HG03108 (cell line): Measurements from ENCODE around the gene LONP2.
"Not testable (repeated sequence)": the region's sequence is repeated elsewhere in the genome, so short reads cannot be mapped to it uniquely, and the experiment has no call there.

Source experiments
- ATAC-seq: cut with Tn5 transposase; IDR thresholded peaks from one replicate; pipeline ENCODE4 v1.9.1; 2021; ENCODE audit warnings: moderate library complexity; ENCODE audit not compliant: unreplicated experiment

The LONP2 gene

DNA sequence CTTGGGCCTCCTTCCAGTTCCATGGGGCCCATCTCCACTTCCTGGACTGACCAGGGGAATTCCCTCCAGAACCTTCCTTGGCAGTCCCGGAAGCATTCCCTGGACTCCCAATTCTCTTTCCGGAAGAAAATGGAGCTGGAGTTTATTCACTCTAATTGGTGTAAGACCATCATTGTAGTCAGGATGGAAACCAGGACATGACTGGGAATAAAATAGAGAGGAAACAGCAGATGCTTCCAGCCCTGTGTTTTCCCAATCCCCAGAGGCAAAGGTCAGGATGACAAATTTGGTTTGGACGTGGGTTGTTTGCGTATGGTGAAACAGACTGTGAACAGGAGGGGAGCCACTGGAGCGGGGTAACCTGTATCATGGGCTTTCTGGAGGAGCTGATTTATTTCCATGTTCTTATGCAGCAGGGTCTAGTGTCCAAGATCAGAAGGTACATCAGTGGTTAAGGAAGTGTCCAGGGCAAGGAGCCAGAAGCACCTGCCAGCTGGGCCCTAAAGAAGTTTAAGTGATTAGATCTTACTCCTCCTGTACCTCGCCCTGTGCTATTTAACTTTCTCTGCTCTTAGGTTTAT is 8.5 kb upstream of the LONP2 start:
- ATAC-seq: no peak

DNA sequence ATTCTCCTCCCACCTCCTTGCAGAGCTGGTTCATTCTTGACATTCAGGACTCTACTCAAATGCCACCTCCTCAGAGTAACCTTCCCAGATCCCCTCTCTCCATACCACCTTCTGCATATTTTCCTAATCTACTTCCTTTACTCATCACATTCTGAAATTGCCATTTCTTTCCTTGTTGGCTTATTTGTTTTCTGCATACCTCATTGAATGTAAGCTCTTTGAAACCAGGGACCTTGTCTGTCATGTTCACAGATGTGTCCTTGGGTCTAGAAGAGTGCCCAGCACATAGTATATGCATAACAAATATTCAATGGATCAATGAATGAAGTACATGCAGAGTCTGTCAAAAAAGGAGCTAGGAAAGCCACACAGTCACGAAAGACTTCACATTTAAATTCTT is 7.8 kb upstream of the LONP2 start:
- no peak for ATAC-seq

DNA sequence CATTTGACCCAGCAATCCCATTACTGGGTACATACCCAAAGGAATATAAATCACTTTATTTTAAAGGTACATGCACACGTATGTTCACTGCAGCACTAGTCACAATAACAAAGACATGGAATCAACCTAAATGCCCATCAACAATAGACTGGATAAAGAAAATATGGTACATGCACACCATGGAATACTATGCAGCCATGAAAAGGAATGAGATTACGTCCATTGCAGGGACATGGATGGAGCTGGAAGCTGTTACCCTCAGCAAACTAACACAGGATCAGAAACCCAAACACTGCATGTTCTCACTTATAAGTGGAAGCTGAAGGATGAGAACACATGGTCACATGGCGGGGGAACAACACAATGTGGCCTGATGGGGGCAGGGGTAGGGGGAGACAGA is 4.0 kb upstream of the LONP2 start:
- ATAC-seq: not testable (repeated sequence)

DNA sequence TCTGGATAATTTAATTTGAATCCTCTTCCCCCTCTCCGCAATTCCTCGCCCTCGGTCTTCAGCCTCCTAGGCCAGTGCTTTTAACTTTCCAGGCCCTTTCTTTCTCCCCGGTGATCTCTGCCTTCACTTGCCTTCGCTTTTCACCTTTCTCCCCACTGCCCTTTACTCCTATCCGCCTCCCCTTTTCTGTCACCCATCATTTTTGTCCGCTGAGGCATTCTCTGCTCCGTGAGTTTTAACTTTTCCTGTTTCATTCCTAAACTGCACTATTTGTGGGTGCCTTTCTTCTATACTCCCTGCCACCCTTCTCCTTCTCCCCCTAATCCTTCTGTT is 729 bp downstream of the LONP2 start:
- no peak for ATAC-seq

DNA sequence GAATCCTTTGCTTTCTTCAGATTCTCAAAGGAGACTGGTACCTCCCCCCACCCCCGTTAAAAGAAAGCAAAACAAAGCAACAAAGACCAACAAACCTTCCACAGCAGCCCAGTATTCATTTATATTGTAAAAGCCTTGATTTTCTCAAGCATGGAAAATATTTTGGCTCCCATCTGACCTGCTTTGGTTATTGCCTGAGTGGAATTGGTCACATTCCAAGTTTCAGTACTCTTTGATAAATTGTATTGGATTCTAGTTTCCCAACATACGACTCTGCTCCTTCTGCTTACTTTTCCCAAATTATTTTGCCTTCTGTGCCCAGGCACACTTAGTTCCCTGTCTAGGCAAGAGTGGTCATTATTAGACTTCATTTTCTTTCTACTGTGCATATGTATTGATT is 2.0 kb downstream of the LONP2 start:
- ATAC-seq: no peak

DNA sequence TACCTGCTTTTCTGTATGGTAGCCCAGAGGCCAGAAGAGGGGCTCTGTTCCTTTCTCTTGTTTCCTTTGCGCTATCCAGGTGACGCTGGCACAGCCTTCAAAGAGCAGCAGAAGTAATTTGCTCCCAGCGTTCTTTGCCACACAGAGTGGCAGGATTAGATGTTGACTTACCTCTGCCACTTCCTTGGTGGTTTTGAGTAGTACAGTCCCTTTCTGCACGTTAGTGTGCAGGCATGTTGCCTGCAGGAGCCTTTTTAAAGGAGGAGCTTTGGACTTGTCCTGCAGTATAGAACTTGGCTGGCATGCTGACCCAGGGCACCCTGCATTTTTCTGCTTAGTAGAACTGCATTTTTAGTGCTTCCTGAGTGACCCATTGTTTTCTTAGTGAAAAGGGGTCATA is 3.2 kb downstream of the LONP2 start, which contains the start of gene ABCC11:
Gene ABCC11 (minus strand): TSS at position 229 of the 400 bp plus-strand sequence. CDS start 15,618 bp downstream, outside the sequence.
- ATAC-seq: no peak

DNA sequence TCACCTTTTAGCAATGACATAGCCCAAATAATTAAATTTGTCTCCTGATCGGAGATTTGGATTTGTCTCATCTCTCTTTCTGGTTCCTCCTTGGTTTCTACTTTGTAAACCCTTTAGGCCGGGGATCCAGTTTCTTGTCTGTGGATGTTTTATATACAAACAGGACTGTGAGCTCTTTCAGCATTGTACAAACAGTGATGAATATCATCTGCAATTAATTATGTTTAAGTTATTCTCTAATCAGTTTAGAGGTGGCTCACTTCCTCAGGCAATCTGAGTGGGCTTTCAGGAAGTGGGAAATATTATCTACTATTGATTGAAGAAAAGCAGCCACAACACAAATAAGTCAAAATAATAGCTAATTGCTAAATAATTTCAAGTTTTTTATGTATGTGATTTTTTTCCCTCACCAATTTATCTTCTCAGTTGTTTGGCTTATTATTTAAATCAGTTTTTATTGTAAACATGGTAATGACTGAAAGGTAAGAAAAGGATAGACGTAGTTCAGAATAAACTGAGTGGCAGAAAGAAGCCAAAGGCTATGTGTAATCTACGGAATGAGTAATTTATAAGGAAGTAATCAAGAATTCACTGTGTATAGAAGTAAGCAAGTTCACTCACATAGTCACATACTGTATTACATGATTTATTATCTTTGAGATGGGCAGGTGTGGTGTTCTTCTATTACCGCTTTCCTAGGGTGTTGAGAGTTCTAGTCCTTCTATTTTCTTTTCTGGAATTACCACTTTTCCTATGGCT is 6.6 kb downstream of the LONP2 start:
- no peak for ATAC-seq

DNA sequence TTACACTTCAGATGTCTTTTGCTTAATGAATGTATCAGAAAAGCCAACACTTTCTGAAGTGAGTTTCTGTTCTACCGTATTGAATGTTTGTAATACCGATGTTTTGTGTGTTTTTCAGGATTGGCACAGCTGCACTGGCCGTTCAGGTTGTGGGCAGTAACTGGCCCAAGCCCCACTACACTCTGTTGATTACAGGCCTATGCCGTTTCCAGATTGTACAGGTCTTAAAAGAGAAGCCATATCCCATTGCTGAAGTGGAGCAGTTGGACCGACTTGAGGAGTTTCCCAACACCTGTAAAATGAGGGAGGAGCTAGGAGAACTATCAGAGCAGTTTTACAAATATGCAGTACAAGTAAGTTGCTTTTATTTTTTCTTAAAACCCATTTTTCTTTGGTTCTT is 7.9 kb downstream of the LONP2 start:
- no peak for ATAC-seq

DNA sequence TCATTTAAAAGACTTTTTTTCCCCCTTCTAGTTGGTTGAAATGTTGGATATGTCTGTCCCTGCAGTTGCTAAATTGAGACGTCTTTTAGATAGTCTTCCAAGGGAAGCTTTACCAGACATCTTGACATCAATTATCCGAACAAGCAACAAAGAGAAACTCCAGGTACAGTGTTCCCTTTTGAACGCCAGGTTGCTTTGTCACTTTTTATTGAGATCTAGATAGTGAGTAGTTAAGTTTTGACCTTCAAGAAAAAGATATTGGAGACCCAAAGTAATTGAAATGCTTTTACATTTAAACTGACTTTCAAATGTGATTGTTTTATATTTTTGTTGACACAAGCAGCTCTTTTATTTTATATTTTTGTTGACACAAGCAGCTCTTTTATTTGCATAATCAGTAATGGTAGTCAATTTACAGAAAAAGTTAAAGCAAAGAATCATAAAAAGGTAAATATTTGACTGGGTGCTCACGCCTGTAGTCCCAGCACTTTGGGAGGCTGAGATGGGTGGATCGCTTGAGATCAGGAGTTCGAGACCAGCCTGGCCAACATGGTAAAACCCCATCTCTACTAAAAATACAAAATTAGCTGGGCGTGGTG is 12.6 kb downstream of the LONP2 start:
- no peak for ATAC-seq

DNA sequence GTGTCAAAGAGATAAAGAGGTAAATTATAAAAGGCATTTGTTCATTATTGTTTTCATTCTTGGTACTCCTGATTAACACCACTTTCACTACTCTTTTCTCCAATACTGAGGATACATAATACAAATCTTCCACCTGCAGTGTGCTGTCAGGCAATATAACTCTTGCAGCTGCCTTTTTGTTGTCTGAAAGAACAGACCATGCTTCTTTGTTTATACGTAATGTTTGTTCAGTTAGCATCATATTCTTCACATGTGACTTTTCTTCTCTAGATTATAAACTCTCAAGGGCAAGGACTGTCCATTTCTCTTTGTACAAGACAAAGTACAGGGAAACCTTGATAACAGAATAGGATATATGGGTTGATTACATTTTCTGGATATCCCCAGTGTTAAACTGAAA is 17.5 kb downstream of the LONP2 start:
- no peak for ATAC-seq

DNA sequence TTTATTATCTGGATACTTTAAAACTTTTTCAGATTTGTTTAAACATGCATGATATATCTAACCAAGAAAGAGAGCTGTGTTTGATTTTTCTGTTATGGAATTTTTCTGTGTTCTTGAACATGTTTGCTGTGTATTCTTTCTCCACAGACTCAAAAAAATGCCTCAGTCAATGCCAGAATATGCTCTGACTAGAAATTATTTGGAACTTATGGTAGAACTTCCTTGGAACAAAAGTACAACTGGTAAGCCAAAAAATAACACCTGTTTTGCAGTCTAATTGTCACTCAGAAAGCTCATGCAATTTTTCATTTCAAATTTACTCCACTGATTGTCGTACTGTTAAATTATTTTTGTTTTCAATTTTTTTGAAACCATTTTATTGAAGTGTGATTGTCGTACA is 18.5 kb downstream of the LONP2 start:
- ATAC-seq: no peak

DNA sequence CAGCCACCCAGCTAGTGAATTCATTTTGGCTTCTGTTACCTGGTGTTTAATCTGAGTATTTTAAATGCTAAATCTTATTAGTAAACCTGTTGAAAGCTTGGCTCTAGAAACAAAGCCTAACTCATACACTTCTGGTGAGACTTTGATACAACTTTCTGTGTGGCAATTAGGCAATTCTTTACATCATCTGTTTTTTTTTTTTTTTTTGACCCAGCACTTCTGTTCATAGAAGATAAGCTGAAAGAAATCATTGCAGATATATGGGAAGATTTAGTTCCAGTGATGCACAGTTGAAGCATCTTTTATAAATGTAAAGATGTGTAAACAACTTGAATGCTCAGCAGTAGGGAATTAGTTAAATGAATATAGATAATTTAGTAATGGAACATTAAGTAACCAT is 24.9 kb downstream of the LONP2 start:
- ATAC-seq: no peak

DNA sequence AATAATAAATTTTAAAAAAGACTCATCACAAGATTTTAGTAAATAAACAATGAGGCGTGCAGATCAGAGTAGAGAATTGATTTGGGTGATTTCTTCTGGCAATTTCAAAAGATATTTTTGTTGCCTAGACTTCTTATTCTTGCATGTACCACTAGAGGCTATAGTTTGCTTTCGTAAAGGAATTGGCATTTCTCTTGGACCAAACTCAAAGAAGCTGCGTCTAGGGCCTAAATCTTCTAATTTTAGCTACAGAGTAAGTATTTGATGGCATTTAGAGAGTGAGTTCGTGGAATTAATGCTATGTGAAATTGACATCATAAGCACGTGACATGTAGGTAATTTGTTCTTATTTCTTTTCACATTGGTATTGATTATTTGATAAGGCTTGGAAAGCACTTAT is 27.6 kb downstream of the LONP2 start:
- no peak for ATAC-seq

DNA sequence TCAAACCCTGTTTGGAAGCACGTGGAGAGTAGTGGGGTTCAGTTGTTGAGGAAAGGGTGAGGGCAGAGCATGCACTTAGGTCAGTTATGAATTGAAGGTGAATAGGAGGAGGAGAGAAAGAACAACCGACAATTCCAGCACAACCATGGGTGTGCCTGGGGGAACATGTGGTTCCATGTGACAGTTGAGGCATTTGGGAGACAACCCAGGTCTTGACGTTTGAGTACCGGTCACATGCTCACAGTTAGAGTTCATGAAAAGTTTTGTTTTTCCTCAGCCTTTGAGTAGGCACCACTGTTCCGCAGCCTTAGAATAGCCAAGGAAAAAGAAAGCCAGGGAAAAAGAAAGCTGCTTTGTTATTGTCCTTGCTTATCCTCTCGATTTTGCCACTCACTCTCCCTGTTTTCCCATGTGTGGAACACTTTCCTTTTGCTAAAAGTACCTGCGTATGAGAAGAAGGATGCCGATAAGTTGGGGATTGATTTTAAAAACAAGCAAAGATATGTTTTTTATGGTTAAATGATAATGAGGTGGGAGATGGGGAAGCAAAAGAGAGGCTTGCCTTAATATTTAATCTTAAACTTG is 28.8 kb downstream of the LONP2 start:
- no peak for ATAC-seq

DNA sequence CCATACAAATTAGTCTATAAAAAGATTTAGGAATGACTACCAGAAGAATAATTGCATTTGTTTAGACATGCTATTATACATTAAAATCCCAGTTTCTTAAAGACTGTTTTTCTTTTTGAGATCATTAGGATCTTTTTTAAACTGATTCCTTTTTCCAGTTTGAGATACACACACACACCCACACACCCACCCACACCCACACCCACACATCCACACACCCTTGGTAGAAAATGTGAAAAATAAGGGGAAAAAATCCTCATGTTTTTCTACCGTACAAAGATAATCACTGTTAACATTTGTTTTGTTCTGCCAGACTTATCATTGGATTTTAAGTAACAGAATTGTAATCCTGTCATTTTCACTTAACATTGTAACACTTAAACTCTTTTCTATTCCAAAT is 30.4 kb downstream of the LONP2 start:
- ATAC-seq: no peak

DNA sequence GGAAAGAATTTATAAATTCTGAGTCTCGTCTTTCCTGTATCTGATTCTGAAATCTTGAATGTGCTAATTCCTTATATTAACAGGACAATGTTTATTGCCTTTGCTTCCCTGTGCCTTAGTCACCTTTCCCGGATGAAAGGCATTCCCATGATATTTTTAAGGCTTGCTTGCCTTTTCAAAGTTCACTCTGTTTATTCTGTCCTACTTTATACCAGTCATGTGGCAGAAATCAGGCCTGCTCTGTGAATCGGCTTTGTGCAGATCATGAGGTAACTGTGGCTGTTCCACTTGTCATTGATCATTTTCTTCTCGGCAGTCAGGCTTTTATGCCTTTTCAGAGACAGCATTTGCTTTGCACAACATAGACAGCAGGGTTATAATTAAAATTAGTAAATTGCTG is 32.0 kb downstream of the LONP2 start:
- ATAC-seq: no peak

DNA sequence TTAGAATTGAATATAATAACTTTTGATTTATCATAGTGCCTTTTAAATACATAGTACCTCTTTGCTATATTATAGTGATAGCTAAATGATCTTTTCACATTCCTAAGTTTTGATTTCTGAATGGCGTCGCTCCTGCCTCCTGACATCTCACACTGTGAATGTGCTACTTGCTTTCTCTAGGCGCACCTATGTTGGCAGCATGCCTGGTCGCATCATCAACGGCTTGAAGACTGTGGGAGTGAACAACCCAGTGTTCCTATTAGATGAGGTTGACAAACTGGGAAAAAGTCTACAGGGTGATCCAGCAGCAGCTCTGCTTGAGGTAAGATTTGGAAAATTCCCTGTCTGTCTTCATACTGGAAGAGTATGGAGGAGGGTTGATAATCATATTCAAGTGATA is 33.1 kb downstream of the LONP2 start:
- no peak for ATAC-seq

DNA sequence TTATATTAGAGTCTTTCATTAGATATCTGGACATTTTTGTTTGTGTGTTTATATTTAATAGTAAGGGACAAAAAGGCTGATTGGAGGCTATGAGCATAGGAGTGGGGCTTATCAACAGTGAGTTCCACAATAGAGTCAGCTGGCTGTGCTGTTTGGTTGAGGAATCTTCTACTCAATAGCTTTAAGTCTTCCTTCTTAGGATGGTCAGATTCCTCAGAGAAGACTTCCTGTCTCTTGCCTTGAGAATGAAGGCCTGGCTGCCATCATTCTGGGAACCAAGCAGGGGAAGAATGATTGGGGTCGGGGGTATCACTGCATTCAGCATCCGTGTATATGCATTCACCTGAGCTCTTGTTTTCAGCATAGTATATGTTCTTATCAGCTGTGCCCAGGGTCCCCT is 35.1 kb downstream of the LONP2 start:
- no peak for ATAC-seq

DNA sequence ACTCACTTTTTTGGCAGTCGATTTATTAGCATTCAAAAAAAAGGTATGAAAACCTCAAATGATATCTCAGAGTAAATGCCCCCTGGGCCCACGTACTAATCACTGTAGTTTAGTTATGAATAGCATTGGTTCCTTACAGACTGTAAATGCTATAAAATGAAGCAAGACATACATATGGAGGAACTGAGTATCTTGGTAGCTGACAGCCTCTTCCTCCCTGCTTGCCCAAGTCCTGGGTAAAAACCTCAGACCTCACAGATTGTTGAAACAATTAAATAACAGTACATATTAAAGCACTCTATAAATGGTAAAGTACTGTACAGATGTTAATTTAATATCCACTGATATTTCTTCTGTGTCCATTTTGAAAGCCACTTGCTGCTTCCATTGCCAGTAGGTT is 36.4 kb downstream of the LONP2 start:
- no peak for ATAC-seq

DNA sequence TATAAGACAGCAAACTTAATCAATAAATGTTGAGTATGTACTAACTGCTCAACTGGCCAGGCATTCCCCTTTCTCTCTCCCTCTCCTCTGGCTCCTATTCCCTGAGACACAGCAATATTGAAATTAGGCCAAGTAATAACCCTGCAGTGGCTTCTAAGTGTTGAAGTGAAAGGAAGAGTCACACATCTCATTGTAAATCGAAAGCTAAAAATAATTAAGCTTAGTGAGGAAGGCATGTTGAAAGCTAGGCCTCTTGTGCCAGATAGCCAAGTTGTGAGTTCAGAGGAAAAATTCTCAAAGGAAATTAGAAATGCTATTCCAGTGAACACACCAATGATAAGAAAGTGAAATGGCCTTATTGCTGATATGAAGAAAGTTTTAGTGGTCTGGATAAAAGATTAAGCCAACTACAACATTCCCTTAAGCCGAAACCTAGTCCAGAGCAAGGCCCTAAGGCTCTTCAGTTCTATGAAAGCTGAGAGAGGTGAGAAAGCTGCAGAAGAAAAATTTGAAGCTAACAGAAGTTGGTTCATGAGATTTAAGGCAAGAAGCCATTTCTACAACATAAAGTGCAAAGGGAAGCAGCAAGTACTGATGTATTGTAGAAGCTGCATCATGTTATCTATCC is 38.6 kb downstream of the LONP2 start:
- no peak for ATAC-seq

DNA sequence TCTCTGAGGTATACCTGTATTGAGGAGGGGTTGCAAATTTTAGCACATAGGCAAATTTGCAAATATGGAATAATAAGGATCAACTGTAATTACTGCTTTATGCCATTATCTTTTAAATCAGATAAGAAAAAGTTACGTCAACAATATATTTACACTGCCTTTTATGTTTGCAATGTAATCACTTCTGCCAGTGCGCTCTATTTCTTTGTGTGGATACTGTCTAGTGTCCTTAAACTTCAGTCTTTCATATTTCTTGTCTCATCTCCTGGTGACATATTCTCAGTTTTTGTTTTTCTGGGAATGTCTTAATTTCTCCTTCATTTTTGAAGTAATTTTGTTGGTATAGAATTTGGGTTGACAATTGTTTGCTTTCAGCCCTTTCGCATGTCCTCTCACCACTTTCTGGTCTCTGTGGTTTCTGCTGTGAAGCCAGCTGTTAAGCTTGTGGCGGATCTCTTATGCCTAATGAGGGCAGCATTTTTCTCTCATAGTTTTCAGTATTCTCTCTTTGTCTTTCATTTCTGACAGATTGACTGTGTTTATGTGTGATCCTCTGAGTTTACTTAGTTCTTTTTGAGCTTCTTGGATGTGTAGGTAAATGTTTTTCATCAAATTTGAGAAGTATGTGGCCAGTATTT is 40.8 kb downstream of the LONP2 start:
- ATAC-seq: no peak
